Thyroid gland (tissue), 4 donors: ENCODE results near the gene CREB5.

Source experiments
- CTCF ChIP-seq, 6 experiments: fragments of 200-600 bp in 3 of 6; fragments of 450-650 bp in 3 of 6; sonication (generic) in 3 of 6; IDR thresholded peaks; one replicate each; pipeline ENCODE4 v1.5.1; 2016 to 2019; ENCODE audit warnings: antibody characterized with exemption in 6 of 6, mild to moderate bottlenecking in 2 of 6, inconsistent platforms in 1 of 6, moderate library complexity in 1 of 6
- POLR2A ChIP-seq, 2 donors: fragments of 450-650 bp; IDR thresholded peaks; one replicate each; pipeline ENCODE4 v1.6.1; 2017; ENCODE audit warnings: antibody characterized with exemption in 2 of 2, mild to moderate bottlenecking in 2 of 2, moderate library complexity in 1 of 2

- TF ChIP-seq CTCF (IDR thresholded peaks at IDR 0.05) (no peak), POLR2A (IDR thresholded peaks at IDR 0.05) (no peak)
Measured at GRCh38 chr7:28643188-28643569, 230.9 kb downstream of the CREB5 start.
